HG03103 (cell line): ENCODE data around the gene KSR2.

ENCODE experiments used
- ATAC-seq: cut with Tn5 transposase; IDR thresholded peaks from one replicate; pipeline ENCODE4 v1.9.1; 2021; ENCODE audit warnings: low read depth; ENCODE audit not compliant: unreplicated experiment

Gene KSR2

DNA sequence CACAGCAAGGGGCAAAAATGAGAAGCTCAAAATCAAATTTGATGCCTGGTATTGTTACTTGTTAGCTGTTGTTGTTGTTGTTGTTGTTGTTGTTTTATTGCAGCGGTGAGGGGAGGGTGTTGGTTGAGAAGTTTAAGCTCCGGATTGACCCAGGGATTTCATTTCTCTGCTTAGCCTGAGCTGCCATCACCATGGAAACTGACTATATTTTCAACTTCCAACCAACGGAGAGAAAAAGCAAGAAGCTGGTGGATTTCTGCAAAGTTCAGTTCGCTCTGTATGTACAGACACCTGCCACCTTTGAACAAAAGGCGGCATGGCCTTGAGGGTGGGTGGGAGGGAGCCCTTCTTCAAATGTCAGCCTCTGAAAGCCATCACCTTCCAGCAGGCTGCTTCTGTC is 412.9 kb downstream of the KSR2 start:
- ATAC-seq: no peak

DNA sequence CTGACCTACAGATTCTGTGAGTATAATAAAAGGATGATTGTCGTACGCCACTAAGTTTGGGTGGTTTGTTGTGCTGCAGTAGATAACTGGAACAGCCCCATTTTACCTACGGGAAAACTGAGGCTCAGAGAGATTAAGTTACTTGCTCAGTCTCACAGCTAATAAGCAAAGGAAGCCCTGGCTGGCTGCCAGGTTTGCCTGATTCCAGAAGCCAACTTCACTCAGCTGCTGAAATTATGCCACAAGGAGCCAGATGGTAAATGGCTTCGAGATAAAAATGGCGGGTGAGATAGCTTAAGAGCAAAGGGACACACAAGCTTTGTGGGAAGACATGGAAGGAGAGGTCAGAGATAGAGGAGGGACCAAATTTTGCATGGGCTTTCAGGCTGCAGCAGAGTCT is 415.8 kb downstream of the KSR2 start:
- no peak for ATAC-seq

DNA sequence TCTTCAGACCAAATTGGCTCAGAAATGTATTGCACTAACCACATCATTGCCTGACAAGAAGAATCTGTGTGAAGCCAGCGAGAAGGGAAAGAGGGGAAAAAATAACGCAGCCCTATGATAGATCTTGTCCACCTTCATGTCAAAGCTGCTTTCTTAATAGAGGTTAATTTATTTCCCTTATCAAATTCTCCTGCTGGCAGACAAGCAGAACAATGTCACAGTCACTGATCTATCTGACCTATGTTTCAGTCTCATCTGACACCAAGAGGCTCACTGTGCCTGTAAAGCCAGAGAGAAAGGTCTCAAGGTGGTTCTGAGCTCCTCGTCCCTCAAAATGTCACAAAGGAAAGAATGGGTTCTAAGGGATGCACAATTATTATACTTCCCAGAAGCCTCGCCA is 417.1 kb downstream of the KSR2 start:
- ATAC-seq: no peak

DNA sequence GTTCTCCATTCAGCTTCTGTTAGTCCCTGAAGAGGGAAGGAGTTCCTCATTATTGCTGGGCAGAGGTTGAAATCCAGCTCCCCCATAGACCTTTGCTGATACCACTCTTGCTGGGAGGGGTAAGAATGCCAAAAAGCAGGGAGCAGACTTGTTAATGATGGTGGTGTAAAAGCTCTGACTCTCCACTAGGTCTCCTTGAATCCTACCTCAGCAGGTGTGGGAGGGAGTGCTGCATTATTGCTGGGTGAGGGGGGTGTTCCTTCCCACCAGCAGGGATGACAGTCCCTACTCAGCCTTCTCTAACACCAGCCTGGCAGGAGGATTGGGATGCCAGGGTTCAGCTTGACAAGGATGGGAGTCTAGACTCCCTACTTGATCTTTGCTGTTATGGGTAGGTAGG is 421.6 kb downstream of the KSR2 start:
- ATAC-seq: no peak

DNA sequence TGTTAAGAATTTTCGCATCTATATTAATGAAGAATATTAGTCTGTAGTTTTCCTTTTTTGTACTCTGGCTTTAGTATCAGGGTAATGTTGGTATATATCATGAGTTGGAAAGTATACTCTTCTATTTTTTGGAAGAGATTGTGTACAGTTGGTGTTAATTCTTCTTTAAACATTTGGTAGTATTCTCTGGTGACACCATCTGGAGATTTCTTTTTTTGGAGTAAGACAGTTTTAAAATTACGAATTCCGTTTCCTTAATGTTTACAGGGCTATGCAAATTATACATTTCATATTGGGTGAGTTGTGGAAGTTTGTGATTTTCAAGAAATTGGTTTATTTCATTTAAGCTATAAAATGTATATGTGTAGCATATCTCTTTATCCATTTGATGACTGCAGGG is 423.6 kb downstream of the KSR2 start:
- ATAC-seq: no peak

DNA sequence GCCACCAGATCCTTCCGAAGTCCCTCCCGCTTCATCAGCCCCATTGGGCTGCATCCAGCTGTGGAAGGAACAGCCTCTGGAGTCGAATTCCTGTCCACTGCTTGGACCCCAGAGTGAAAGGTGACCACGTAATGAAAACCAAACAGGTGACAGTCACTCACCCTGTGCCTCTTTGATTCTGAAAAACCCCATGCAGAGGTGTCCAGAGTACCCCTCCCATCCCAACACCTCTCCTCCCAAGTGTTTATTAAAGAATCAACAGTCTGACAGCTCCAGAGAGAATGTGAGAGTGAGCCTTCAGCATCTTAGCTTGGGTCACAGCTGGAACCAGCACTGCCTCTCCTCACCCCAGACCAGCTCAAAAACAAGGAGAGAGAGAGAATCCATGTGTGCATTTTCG is 428.8 kb downstream of the KSR2 start:
- no peak for ATAC-seq

DNA sequence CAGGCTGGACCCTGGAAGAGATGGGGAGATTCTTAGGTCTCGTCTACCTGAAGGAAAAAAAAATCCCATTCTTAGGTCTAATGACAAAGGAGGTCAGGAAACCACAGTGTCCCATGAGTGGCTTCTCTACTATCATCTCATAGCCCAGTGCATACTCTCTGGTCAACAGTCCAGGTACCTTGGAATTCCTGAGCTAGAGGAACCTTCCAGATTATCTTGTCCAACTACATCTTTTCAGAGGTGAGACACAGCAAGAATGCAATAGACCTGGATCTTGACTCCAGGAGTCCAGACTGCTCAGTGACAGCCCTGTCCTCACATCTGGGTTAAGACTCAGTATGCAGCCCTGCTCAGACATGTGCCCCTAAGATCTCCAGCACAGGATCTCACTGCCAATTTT is 429.9 kb downstream of the KSR2 start:
- ATAC-seq: no peak

DNA sequence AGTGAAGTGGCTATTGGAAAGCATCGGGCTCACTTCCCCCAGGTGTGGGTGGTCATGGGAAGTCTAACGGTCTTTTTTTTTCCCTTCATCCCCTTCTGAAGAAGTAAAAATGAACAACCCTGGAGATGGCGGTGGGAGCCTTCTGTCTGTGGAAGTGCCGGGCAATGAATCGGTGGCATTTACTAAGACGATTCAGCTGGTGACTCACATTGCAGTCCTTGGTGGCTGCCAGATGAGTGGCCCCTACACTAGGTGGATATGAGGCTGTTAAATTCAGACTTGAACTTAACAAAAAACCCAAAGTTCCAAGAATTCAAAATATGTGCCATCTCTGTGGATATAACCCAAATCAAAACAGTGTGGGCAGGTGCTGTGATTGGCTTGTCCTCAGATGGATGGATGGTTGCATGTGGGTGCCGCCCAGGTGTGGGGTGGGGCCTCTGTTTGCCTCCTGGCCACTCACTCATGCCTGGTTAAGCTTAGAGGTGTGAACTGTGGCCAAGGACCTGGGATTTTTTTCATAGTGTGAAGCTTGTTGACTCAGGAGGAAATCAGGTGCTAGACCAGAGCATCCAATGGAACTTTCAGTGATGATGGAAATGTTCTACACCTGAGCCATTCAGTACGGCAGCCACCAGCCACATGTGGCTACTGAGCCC is 430.6 kb downstream of the KSR2 start:
- ATAC-seq: no peak

DNA sequence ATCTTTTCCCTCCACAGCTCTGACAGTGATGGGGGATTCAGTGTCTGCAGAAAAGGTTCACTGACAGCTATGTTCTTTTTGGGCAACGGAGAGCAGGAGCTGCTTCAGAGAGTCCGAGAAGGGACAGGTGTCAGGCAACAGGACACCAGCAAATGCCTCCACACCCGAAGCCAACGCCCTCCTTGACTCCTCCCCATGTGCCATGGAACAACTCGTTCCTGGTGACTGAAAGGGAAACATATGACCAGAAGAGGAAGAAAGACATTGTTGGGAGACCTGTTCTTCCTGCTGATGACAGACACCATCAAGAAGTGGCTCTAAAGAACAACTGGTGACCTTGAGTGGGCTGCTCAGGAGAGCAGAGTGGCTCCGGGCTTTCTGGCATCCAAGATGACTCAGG is 435.1 kb downstream of the KSR2 start:
- ATAC-seq: no peak

DNA sequence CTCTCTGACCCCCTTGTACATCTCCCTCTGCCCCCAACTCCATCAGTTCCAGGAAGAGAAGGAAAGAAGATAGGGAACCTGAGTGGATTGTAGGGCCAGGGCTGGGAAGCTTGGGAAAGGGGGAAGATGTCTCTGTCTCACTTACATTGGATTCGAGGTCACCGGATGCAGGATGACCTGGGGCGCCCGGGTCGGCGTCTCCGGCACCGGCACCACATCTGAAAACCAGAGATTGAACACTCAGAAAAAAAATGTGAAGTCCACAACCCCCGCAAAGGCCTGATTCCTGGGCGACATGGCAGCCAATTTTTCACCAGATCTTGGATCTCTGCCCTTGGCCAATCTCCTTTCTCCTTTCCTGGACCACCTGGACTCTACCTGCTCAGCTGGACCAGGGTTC is 438.0 kb downstream of the KSR2 start:
- no peak for ATAC-seq

DNA sequence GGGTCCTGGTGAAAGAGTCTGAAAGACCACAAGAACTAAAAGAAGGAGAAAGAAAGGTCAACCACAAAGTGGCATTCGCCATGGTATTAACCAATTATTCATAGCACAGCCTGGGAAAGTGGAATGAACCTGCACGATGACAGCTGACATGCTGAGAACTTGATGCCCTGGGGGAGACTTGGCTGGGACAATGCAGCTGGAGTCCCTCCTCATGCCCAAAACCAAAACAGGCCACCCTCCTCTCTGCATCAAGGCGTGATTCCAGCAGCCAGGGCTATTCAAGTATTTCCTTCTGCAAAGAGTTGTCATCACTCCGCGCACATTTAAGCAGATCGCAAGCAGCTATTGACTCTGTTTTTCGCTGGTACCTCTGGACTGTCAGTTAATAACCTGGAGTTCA is 440.3 kb downstream of the KSR2 start:
- no peak for ATAC-seq

DNA sequence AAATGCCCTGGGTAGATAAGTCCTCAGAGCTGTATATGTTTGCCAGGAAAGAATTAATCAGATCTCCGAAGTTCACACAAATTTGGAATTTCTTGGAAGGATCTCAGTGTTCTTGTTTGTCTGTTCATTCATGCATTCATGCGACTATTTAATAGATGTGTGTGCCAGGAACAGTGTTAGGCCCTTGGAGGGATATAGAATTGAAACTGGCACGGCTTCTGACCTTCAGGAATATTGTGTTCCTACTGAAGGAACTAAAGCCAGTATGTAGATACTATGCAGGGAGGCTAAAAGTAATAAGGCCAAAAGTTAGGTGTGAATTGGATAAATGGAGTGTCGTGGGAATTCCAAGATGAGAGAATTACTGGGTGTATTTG is 441.3 kb downstream of the KSR2 start:
- ATAC-seq: no peak

DNA sequence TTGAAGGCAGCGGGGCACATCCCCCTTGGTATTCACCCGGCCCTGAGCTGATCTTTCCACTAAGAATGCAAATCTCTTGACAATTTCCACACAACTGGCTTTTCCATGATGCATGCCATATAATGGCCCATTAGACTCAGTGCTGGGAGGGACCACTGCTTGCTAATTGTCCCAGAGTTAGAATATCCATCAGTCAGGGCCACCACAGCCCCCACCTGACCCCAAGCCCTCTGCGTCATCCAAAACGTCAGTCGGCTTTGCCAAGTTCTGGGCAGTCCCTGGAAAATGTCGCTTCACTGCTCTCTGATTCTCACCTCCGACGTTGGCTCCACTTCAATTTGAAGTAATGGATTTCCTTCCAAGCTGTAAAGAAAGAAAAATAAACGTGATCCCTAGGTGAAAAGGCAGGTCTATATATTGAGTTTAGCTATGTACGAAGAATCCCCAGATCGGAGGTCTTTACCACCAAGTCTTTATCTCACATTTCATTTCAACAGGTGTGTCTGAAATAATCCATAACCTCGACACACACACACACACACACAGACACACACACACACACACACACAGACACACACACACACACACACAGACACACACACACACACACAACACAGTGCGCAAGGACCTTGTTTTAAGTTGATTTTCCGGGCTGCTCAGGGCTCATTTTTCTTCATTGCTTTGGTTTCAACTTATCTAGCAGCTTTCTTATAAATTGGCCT is 441.9 kb downstream of the KSR2 start:
- no peak for ATAC-seq

DNA sequence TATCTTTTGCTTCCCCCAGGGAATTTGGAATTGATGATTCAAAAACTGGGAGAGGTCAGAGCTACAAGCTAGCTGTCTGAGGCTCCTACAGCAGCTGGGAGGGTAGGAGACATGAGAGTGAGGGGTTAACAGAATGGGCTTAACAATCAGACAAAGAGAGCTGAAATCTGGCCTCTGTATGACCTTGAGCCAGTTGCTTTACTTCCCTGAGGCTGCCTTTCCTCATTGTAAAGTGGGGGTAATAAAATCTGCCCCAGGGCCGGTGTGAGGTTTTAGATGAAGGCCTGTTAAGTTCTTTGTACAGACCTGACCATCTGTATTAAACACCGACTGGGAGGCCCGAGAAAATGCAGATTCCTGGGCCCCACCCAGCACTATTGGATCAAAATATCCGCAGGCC is 443.0 kb downstream of the KSR2 start:
- ATAC-seq: no peak

DNA sequence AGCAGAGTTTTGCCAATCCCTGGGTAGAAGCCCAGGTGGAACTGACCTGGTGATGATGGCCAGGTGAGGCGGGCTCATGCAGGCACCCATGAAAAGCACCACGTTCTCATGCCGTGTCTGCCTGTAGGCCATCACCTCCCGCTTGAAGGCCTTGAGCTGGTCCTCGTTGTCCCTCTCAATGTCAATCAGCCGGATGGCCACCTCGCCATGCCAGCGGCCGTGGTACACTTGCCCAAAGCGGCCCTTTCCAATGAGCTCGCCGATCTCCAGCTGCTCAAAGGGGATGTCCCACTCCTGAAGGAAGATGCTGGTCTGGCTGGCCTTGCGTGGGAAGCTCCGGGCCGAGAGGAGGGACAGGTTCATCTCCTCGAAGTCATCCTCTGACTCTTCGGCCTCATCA is 444.0 kb downstream of the KSR2 start:
- ATAC-seq: no peak

DNA sequence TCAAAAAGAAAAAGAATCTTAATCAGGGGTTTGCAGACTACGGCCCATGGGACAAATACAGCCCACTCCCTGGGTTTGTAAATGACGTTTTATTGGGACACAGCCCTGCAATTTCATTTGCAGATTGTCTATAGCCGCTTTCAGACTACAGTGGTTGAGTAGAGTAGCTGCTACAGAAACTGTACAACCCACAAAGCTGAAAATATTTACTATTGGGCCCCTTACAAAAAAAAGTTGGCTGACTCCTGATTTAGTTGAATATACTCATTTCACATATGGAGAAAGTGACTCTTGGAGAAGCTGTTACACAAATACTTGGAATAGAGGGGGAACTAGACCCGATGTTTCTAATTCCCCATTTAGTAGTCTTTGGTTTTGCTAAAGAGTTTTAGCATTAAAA is 444.8 kb downstream of the KSR2 start:
- no peak for ATAC-seq

DNA sequence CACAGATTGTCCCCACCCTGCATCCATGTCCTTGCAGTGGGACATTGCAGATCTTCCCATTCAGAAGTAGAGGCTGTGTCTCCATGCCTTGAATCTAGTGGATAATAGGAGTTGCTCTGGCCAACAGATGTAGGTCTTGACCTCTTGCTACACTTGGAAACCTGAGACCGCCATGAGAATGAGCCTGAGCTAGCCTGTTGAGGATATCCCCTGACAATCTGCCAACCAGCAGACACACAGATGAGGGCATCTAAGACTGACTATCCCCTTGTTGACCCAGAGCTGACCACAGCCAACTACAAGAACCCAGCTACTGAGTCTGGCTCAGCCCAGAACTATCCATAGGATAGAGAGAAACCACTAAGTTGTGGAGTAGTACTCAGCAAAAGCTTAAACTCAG is 446.2 kb downstream of the KSR2 start:
- ATAC-seq: no peak

DNA sequence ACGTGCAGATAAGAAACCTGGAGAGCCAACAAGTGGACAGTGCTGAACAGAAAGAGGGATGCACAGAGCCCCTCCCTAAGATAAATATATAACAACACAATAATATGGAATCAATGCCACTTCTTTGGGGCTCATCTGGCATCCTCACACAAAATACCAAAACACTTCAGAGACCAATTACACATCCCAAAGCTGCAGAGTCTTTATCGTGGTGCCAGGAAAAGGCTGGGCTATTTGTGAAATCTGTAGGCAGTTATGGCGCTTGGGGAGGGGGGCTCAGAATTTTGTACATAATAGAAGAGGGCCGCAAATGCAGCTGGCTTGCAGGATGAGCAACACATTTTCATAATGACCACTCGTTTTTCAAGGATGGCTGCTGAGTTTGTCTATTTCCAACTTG is 446.9 kb downstream of the KSR2 start:
- ATAC-seq: no peak

DNA sequence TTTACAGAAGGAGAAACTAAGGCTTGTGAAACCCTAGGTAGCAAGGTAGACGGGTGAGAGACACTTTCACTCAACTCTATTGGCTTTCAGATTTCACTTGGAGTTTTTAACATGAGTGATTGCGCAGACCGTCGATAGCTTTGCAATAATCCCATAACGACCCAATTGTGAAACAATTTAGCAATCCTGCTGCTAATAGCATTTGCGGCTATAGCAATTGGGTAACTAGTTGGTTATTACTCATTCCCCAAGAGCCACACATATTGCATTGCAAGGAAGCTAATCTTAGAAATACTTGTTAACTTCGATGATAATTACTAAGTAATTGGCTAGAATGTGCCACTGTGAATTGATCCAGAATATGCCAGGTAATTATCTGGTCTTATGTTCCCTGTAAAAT is 447.4 kb downstream of the KSR2 start:
- no peak for ATAC-seq

DNA sequence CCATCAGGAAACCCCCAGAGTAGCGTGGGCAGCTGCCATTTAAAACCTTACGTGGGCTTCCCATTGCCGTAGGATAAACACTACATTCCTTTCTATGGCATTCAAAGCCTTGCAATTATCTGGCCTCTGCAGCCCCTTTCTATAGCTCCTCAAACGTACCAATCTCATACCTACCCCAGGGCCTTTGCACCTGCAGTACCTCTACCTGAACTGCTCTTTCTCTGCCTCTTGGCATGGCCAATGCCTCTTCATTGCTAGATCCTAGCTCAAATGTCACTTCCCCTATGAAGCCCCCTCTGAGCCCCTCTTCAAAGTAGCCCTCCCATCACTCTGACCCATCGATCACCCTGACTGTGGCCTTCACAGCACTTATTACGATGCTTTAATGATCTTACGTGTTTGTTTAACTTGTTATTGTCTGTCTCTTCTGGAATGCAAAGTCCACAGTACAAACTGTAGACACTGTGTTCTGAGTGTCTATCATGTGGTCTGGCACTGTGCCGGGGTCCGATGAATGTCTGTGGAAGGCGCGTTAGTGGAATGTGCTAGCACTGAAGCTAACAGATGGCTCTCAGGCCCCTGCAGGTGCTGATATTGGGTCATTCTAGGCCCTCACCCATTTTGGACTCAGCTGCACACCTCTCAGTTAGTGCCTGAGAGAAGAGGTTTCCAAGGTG is 450.1 kb downstream of the KSR2 start:
- ATAC-seq: no peak

DNA sequence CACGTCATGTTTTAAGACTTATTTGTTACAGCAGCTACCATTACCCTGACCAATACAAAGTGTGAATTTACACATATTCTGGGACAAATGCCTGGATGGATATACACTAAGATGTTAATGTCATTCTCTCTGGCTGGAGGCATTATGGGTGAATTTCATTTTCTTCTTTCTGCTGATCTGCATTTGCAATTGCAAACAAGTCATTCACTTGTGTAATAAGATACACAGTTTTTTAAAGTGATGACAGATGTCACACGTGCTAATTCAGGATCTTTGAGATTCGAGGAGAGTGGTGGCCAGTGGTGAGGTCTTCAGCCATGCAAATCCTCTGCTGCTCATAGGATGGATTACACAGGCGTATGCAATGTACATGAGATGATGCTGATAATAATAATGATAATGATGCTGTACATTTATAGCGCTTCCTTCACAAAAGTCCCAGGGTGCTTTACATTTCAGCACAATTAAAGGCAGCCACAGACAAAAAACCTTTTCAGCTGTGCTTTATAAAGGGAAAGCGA is 451.5 kb downstream of the KSR2 start:
- ATAC-seq: no peak

DNA sequence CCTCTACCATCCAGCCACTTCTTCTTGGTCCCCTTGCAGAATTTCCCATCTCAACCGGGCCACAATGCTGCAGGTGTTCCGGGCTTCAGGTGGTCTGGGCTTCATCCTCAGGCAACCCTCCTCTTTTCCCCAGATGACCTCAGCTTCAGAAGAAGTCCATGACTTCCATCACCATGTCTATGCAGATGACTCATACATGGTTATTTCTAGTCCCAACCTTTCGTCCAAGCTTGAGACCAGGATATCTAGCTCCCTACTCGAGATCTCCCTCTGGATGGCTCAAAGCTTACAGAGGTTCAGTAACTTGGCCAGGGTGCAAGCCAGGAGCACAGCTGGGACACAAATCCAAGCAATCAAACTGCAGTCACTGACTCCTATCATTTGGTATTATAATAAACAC is 452.8 kb downstream of the KSR2 start:
- no peak for ATAC-seq
